ENCODE measurements around the gene CYTH2.

DNA sequence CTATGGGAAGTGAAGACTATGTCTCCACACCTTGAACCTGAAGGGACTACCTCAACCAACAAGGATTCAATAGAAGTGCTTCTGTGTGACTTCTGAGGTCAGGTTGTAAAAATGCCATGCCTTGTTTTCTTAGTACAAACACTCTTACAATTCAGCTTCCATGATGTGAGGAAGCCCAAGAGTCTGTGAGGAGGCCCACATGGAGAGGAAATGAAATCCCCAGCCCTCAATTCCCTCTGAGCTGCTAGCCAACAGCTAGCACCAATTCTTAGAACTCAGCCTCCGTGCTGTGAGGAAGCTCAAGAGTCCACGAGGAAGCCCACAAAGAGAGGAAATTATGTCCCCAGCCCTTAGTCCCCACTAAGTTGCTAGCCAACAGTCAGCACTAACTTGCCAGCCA, 55.1 kb downstream of the CYTH2 start:
- TF ChIP-seq, protein P1, sequence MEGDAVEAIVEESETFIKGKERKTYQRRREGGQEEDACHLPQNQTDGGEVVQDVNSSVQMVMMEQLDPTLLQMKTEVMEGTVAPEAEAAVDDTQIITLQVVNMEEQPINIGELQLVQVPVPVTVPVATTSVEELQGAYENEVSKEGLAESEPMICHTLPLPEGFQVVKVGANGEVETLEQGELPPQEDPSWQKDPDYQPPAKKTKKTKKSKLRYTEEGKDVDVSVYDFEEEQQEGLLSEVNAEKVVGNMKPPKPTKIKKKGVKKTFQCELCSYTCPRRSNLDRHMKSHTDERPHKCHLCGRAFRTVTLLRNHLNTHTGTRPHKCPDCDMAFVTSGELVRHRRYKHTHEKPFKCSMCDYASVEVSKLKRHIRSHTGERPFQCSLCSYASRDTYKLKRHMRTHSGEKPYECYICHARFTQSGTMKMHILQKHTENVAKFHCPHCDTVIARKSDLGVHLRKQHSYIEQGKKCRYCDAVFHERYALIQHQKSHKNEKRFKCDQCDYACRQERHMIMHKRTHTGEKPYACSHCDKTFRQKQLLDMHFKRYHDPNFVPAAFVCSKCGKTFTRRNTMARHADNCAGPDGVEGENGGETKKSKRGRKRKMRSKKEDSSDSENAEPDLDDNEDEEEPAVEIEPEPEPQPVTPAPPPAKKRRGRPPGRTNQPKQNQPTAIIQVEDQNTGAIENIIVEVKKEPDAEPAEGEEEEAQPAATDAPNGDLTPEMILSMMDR (IDR thresholded peaks at IDR 0.05; ENCODE audit: borderline replicate concordance, extremely low read depth, low read length, poor library complexity, severe bottlenecking): no peak
- TF ChIP-seq EZH2 (IDR thresholded peaks at IDR 0.05; ENCODE audit: borderline replicate concordance, low read depth, low read length, severe bottlenecking): no peak
